GM12878 (cell line): Measurements from ENCODE around the gene HIGD1C. TPM values are rescaled to one million over a fixed set of nuclear protein-coding genes. Genes with fewer than 3 reads are reported as not detected.

ENCODE experiments used
- ATAC-seq: fragments of 200-7000 bp; cut with Tn5 transposase; 3 replicates; pipeline ENCODE4 v1.9.1; 2020; ENCODE audit warnings: mild to moderate bottlenecking, moderate library complexity
- BruUV-seq: library from RNA; stranded (reverse); fragments of 400-500 nt; replicated peaks from 2 replicates; lab custom pipeline; 2021; lab: Mats Ljungman, UMichigan
- CTCF ChIA-PET: fragments of 300-600 bp; sonication (Branson Sonifier 250); formaldehyde crosslinking; extraction: SDS; loops from one replicate; lab custom pipeline; 2021; ENCODE audit warnings: inconsistent platforms; lab: Yijun Ruan, JAX
- POLR2A ChIA-PET: fragments of 350-600 bp; formaldehyde crosslinking; extraction: SDS; loops from one replicate; lab custom pipeline; 2021; ENCODE audit warnings: inconsistent platforms; lab: Charles Lee
- RAD21 ChIA-PET: fragments of 300-600 bp; sonication (Branson Sonifier 250); formaldehyde crosslinking; loops from one replicate; lab custom pipeline; 2023; ENCODE audit warnings: antibody characterized with exemption; ENCODE audit not compliant: unreplicated experiment; lab: Charles Lee
- SMC1A ChIA-PET: fragments of 300-600 bp; sonication (Branson Sonifier 250); formaldehyde crosslinking; loops from one replicate; lab custom pipeline; 2023; ENCODE audit not compliant: unreplicated experiment, uncharacterized antibody; lab: Charles Lee
- DNase-seq: peaks from one replicate; pipeline ENCODE4 v3.0.0-alpha.2; 2011; ENCODE audit warnings: low read depth, low spot score
- FAIRE-seq: peaks from 3 replicates; lab custom pipeline; 2011; peaks lifted over from hg19 to GRCh38; lab: Jason Lieb, UNC
- H2AFZ ChIP-seq: 2 replicates; pipeline ENCODE4 v1.6.0; 2011; ENCODE audit warnings: low read depth, low read length, control low read depth; ENCODE audit not compliant: control insufficient read depth
- H3K27ac ChIP-seq: 2 replicates; pipeline ENCODE4 v1.5.1; 2011; ENCODE audit warnings: control low read depth; ENCODE audit not compliant: control insufficient read depth, insufficient read depth
- H3K27me3 ChIP-seq, 2 experiments: replicated peaks in 1 of 2; 2 replicates each; pipeline versions ENCODE4 v1.6.0 to v1.6.1; 2011; ENCODE audit warnings: low read length in 1 of 2; ENCODE audit not compliant: control insufficient read depth in 2 of 2, insufficient read depth in 2 of 2
- H3K36me3 ChIP-seq, 2 experiments: 2 replicates each; pipeline ENCODE4 v1.5.1; 2011; ENCODE audit warnings: low read length in 1 of 2; ENCODE audit not compliant: control insufficient read depth in 2 of 2, insufficient read depth in 2 of 2
- H3K4me1 ChIP-seq: 2 replicates; pipeline ENCODE4 v1.6.1; 2011; ENCODE audit warnings: mild to moderate bottlenecking, low read length, moderate library complexity, mixed read lengths; ENCODE audit not compliant: control insufficient read depth, insufficient read depth
- H3K4me2 ChIP-seq: 2 replicates; pipeline ENCODE4 v1.6.0; 2011; ENCODE audit warnings: control low read depth; ENCODE audit not compliant: control insufficient read depth, insufficient read depth
- H3K4me3 ChIP-seq: fragments of 200-600 bp; sonication (generic); 2 replicates; pipeline ENCODE4 v1.5.1; 2016
- H3K79me2 ChIP-seq: 2 replicates; pipeline ENCODE4 v1.6.0; 2011; ENCODE audit warnings: low read length; ENCODE audit not compliant: control insufficient read depth, insufficient read depth
- H3K9ac ChIP-seq: 2 replicates; pipeline ENCODE4 v1.8.0; 2011; ENCODE audit warnings: low read length, control low read depth, mixed read lengths; ENCODE audit not compliant: control insufficient read depth, insufficient read depth
- H3K9me3 ChIP-seq: replicated peaks from 3 replicates; pipeline ENCODE4 v1.5.1; 2011; ENCODE audit warnings: mild to moderate bottlenecking, low read length; ENCODE audit not compliant: control insufficient read depth, insufficient read depth
- H4K20me1 ChIP-seq: 2 replicates; pipeline ENCODE4 v1.6.0; 2011; ENCODE audit not compliant: control insufficient read depth, insufficient read depth
- HDGF ChIP-seq: fragments of 450-650 bp; IDR thresholded peaks from 2 replicates; pipeline ENCODE4 v1.6.1; 2016; ENCODE audit warnings: antibody characterized with exemption
- MTA2 ChIP-seq: fragments of 450-650 bp; IDR thresholded peaks from 2 replicates; pipeline ENCODE4 v1.6.1; 2016; ENCODE audit warnings: low read depth, mild to moderate bottlenecking, moderate library complexity
- PAX8 ChIP-seq: fragments of 450-650 bp; IDR thresholded peaks from 2 replicates; pipeline ENCODE4 v1.6.1; 2017; ENCODE audit warnings: mild to moderate bottlenecking, moderate library complexity
- SMARCA5 ChIP-seq: fragments of 450-650 bp; IDR thresholded peaks from 2 replicates; pipeline ENCODE4 v1.6.1; 2017; ENCODE audit warnings: mild to moderate bottlenecking
- YBX1 ChIP-seq: fragments of 450-650 bp; IDR thresholded peaks from 2 replicates; pipeline ENCODE4 v1.6.1; 2016; ENCODE audit warnings: antibody characterized with exemption
- ZNF217 ChIP-seq: fragments of 450-650 bp; IDR thresholded peaks from 2 replicates; pipeline ENCODE4 v1.6.1; 2017; ENCODE audit warnings: antibody characterized with exemption, mild to moderate bottlenecking
- WGBS: methylation state at CpG from one replicate; pipeline ENCODE4 v1.1.6; 2016; ENCODE audit warnings: low lambda C conversion rate; ENCODE audit not compliant: insufficient replicate concordance, insufficient coverage; ENCODE audit errors: missing lambda C conversion rate; 5-methylcytosine and 5-hydroxymethylcytosine counted together
- in situ Hi-C: fragments of 300-500 bp; cut with MboI; formaldehyde crosslinking; loops from 9 replicates; pipeline ENCODE4 v1.14.3; 2018; ENCODE audit warnings: mixed read lengths
- intact Hi-C: fragments of 100-400 bp; cut with micrococcal nuclease; formaldehyde crosslinking; loops from one replicate; pipeline ENCODE4 v1.14.2; 2022; ENCODE audit not compliant: unreplicated experiment
- polyA plus RNA-seq, 11 experiments: library from polyadenylated mRNA; depleted of rRNA in 4 of 11; unstranded in 6 of 11; stranded (reverse) in 5 of 11; fragments of >200 nt; fragmentation: Nextera tagmentation in 4 of 11; fragmentation: Illumina TruSeq in 1 of 11; extraction: Ambion mirVana in 4 of 11; extraction: Trizol in 1 of 11; gene quantifications; 1 replicate in 1 of 11; 2 replicates in 10 of 11; pipeline versions ENCODE4 v1.2.1 to v1.2.3, GENCODE V29; 2011 to 2016; ENCODE audit warnings: inconsistent platforms in 2 of 11, missing spikeins in 2 of 11, low read depth in 1 of 11
- total RNA-seq, 4 experiments: library from RNA; depleted of rRNA in 3 of 4; stranded (reverse); fragments of >200 nt in 3 of 4; fragmentation: Illumina TruSeq in 1 of 4; extraction: Trizol in 1 of 4; gene quantifications; 2 replicates each; pipeline versions ENCODE4 v1.2.1 to v1.2.3, GENCODE V29; 2013 to 2021
- TF ChIP-seq, protein P1 (sequence below): fragments of 150-350 bp; IDR thresholded peaks from 2 replicates; pipeline ENCODE4 v1.6.1; 2016; ENCODE audit warnings: low read depth, low read length
- TF ChIP-seq, protein P2 (sequence below): IDR thresholded peaks from 2 replicates; pipeline ENCODE4 v1.6.1; 2011; ENCODE audit warnings: mild to moderate bottlenecking, low read depth, low read length, moderate library complexity; ENCODE audit not compliant: insufficient replicate concordance

Gene HIGD1C
- total and polyA plus RNA-seq, 10 of the 15 experiments (the other 5 are each of a cell fraction or from before 2014, with no cell fraction given), result not detected

DNA sequence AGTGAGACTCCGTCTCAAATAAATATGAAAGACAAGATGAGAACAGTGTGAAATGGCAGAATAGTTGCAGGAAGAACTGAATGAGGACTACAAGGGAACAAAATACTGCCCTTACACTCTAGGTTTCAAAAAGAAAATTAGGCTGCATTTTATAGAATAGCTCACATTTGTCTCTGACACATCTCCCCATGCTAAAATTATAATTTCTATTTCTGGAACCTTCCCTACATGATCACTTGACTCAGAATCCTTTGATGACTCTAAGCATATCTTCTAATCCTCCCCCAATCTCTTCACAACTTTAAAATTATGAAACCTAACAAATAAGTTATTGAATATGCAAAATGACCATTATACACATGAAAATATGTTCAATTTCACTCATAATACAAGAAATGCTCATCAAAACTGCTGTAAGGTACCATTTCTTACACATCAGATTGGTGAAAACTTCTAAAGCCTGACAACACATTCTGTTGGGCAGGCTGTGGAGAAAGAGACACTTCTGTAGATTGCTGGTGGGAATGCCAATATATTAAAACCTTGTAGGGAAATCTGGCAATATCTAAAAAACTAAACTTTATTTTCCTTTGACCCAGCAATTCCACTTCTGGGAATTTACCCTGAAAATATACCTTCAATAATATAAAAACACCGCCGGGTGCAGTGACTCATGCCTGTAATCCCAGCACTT is 4.3 kb upstream of the HIGD1C start:
- H3K27ac ChIP-seq, result no peak overlapping the region
- BruUV-seq, result no TSS peak
- no peaks in the 10 kb centered on the region for H3K4me1 ChIP-seq
- DNase-seq (no peak), ATAC-seq (no peak), FAIRE-seq (no peak)
- no peaks in the 10 kb centered on the region; a peak in 1 of 4 replicates for H3K27me3 ChIP-seq
- WGBS, result 81% methylated on average over 3 of the region's 3 CpGs
- in situ Hi-C loops (no loop called here), intact Hi-C loops (no loop called here)
- H3K9me3 ChIP-seq, result no peaks in the 10 kb centered on the region; the same call in 2 of the 3 replicates
- no peak overlapping the region for H3K4me2 ChIP-seq
- TF ChIP-seq MTA2, result no peak
- TF ChIP-seq, protein P1, sequence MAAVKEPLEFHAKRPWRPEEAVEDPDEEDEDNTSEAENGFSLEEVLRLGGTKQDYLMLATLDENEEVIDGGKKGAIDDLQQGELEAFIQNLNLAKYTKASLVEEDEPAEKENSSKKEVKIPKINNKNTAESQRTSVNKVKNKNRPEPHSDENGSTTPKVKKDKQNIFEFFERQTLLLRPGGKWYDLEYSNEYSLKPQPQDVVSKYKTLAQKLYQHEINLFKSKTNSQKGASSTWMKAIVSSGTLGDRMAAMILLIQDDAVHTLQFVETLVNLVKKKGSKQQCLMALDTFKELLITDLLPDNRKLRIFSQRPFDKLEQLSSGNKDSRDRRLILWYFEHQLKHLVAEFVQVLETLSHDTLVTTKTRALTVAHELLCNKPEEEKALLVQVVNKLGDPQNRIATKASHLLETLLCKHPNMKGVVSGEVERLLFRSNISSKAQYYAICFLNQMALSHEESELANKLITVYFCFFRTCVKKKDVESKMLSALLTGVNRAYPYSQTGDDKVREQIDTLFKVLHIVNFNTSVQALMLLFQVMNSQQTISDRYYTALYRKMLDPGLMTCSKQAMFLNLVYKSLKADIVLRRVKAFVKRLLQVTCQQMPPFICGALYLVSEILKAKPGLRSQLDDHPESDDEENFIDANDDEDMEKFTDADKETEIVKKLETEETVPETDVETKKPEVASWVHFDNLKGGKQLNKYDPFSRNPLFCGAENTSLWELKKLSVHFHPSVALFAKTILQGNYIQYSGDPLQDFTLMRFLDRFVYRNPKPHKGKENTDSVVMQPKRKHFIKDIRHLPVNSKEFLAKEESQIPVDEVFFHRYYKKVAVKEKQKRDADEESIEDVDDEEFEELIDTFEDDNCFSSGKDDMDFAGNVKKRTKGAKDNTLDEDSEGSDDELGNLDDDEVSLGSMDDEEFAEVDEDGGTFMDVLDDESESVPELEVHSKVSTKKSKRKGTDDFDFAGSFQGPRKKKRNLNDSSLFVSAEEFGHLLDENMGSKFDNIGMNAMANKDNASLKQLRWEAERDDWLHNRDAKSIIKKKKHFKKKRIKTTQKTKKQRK, result no peak
- no peak for TF ChIP-seq ZNF217
- TF ChIP-seq, protein P2, sequence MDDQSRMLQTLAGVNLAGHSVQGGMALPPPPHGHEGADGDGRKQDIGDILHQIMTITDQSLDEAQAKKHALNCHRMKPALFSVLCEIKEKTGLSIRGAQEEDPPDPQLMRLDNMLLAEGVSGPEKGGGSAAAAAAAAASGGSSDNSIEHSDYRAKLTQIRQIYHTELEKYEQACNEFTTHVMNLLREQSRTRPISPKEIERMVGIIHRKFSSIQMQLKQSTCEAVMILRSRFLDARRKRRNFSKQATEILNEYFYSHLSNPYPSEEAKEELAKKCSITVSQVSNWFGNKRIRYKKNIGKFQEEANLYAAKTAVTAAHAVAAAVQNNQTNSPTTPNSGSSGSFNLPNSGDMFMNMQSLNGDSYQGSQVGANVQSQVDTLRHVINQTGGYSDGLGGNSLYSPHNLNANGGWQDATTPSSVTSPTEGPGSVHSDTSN, result no peak
- TF ChIP-seq HDGF, result no peak
- no peak for TF ChIP-seq SMARCA5
- TF ChIP-seq PAX8, result no peak
- TF ChIP-seq YBX1, result no peak
- no peak overlapping the region for H2AFZ ChIP-seq
- no peaks in the 10 kb centered on the region for H3K79me2 ChIP-seq
- no peaks in the 10 kb centered on the region for H4K20me1 ChIP-seq
- ChIA-PET POLR2A (no interaction called here), SMC1A (no interaction called here), CTCF (no interaction called here), RAD21 (no interaction called here)
- no peaks in the 10 kb centered on the region for H3K36me3 ChIP-seq
- no peak overlapping the region for H3K9ac ChIP-seq
- no peak overlapping the region for H3K4me3 ChIP-seq
